ENCODE measurements around the gene ALAD.

DNA sequence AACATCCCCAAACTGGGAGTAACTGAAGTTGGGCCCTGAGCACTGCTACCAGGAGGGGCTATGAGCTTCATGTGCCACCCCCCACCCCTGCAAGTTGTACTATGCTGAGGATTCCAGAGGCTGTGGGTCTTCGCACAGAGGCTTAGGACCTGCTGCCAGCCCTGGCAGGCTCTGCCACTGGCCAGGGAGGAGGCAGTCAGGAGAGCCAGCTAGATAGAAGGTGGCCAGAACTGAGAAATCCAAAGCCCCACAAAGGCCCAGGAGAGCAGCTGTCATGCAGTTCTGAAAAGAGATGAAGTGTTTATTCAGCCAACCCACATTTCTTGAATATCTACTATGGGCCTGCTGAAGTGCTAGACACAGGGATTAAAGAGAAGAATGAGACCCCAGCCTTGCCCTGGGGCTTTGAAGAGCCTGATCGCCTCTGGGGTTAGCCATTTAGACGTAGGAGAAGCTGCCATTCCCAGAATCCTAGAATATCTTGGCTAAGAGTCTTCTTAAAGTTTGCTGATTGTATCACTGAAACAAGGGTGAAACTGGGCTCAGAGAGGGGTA, 1.4 kb downstream of the ALAD start:
- no peak for TF ChIP-seq POLR2A (IDR thresholded peaks at IDR 0.05)
- TF ChIP-seq, protein P1, sequence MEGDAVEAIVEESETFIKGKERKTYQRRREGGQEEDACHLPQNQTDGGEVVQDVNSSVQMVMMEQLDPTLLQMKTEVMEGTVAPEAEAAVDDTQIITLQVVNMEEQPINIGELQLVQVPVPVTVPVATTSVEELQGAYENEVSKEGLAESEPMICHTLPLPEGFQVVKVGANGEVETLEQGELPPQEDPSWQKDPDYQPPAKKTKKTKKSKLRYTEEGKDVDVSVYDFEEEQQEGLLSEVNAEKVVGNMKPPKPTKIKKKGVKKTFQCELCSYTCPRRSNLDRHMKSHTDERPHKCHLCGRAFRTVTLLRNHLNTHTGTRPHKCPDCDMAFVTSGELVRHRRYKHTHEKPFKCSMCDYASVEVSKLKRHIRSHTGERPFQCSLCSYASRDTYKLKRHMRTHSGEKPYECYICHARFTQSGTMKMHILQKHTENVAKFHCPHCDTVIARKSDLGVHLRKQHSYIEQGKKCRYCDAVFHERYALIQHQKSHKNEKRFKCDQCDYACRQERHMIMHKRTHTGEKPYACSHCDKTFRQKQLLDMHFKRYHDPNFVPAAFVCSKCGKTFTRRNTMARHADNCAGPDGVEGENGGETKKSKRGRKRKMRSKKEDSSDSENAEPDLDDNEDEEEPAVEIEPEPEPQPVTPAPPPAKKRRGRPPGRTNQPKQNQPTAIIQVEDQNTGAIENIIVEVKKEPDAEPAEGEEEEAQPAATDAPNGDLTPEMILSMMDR (IDR thresholded peaks at IDR 0.05 in 4 of 5, conservative IDR thresholded peaks at IDR 0.05 in 1 of 5), result no peak

Measured in gastrocnemius medialis (tissue), 4 donors.